Measurements from ENCODE around the gene MYOT.

GRCh38 chr5:137836298-137836697 is 31.4 kb upstream of the MYOT start:
- no peak for TF ChIP-seq CTCF (IDR thresholded peaks at IDR 0.05)
- no peak for TF ChIP-seq ZFX (IDR thresholded peaks at IDR 0.05; ENCODE audit: borderline replicate concordance)
